ENCODE results near the gene CAPN12.
"Not testable (repeated sequence)": the region's sequence is repeated elsewhere in the genome, so short reads cannot be mapped to it uniquely, and the experiment has no call there.

GRCh38 chr19:38782212-38782611 lies 37.9 kb upstream of the CAPN12 start:
- TF ChIP-seq CTCF (IDR thresholded peaks at IDR 0.05 in 4 of 5, conservative IDR thresholded peaks at IDR 0.05 in 1 of 5); POLR2A (IDR thresholded peaks at IDR 0.05): not testable (repeated sequence)
